HG03095 (cell line): ENCODE measurements around the gene KRT76.
"Not testable (repeated sequence)": the region's sequence is repeated elsewhere in the genome, so short reads cannot be mapped to it uniquely, and the experiment has no call there.

Source experiments
- ATAC-seq: cut with Tn5 transposase; IDR thresholded peaks from one replicate; pipeline ENCODE4 v1.9.1; 2021; ENCODE audit warnings: moderate library complexity; ENCODE audit not compliant: unreplicated experiment

Gene KRT76

DNA sequence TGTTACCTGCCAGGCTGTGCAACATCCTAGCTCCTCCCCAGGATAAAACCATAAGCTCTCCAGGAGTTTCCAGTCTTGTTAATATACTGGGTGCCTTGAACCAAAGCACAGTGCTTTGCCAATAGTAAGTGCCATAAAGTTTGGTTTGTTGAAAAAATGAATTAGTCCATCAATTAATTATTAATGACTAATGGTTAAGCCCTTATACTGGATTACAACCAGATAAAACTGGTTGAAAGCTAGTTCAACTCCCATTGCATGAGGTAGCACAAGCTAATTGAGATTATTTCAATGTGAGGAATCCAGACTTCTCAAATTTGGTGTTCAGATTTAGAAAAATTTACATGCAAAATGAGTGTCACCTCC is 20.4 kb upstream of the KRT76 start:
- no peak for ATAC-seq

DNA sequence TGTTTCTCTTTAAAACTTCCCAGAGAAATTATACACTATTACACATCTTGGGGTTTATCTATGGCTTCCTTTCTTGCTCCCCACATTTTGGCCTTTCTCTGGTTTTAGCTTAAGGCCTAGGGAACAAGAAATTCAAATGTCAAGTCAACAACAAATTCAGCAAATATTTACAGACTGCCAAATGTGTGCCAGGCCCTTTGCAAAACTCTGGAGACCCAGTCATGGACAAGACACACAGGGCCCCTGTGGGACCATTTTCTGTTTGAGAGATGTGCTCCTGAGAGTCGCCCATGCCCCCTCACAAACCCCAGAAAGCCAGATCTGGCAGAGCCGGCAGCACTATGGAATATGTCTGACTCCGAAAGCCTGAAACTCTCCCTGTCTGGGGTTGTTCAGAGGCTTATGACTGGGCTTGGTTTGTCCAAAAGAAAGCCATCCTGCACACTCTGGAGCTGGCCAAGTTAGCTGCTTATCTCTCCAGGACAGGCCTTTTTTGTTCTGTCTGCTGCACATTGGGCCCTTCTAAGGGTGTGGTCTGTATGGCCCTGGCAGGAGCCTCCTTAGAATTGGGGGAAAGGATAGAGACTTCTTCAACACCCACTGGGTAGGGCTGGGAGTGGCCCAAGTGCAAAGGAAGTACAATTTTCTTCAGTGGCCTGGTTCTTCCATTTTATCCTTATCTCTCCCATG is 19.8 kb upstream of the KRT76 start:
- no peak for ATAC-seq

DNA sequence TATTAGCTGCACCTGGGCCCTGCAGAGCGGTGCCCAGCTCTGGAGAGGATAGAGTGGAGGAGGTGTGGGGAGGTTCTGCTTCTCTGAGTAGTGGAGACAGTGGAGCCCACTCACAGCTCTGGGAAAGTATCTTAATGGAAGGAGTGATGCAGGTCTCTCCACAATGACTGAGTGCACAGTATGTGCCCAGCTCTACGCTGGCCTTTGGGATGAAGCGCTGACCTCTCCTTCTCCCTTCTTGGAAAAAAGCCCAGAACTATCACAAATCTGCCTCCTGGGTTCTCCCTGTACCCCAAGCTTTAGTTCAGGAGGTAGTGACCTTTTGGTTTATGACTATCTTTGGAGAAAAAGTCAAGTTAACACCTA is 19.3 kb upstream of the KRT76 start:
- ATAC-seq = no peak

DNA sequence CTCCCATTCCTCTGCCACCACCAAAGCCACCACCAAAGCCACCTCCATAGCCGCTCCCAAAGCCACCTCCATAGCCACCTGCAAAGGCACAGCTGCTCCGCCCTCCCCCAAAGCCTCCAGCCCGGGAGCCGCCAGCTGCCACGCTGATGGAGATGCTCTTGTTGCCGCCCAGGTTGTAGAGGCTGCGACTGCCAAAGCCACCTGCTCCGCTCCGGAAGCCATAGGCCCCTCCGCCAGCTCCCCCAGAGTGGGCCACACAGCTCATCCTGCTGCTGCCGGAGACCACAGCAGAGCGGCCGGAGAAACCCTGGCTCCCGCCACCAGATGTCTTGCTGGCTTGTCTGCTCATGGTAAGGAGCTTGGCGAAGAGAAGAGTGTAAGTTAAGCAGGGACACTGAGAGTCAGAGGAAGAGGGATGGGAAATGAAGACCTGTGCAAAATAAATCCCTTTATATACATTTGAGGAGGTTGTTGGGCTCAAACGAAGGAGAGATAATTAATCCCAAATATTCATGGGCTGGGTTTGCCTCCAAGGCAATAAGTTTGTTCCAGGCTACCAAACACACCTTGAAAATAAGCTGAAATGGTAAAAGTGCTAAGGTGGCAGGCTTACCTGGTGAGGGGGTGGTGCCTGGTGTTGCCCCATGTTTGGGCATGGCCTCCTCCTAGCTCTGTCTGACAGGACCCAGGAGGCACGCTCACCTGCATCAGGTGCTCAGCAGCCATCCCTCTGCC is 18.7 kb upstream of the KRT76 start, which contains the start of gene KRT3:
Gene KRT3, minus strand, starts transcription at position 424 of the 735 bp plus-strand sequence. Its CDS starts 75 bp downstream, at position 349.
- no peak for ATAC-seq

DNA sequence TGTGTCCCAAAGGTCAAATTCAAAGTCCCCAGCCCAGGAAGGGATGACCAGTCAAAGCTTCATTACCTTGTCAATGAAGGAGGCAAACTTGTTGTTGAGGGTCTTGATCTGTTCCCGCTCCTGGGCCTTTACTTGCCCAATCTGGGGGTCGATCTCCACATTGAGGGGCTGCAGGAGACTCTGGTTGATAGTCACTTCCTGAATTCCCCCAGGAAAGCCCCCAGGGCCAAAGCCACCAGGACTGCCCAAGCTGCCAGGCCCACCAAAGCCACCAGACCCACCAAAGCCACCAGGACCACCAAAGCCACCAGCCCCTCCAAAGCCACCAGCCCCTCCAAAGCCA is 18.2 kb upstream of the KRT76 start:
- not testable (repeated sequence) for ATAC-seq

DNA sequence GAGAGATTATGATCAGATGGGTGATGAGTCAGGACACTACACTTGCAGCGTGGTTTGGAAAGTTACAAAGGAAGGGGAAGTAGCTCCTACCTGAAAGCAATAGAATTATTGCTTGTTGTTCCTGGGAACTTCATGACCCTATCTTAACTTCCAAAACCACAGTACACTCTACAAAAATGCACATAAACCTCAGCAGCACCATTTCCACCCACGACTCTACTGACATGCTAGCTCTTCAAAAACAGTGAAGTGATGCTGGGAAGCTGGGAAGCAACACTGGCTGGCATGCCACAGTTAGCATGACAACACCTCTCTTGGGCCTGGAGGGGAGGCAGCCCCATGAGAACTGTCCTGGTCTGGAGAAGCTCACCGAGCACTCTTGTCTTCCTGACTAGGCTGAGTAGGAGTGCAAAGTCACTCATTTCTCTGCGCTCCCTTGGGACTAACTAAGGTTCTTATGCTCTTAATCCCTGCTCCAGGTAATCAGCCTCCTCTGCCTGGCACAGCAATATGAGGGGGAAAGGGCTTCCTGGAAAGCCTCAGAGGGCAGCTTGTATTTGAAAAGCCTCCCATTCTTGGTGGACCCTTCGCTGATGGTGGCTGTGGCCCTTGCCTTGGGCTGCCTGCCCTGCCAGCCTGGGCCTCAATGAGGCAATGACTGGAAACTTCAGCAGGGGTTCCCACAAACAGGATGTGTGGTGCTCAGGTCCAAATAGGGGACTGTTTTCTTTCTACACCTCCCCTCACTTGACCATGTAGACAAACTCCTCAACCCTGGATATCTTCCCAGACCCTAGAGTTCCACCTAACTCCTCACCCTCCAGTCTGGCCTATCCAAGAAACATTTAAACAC is 17.6 kb upstream of the KRT76 start:
- no peak for ATAC-seq

DNA sequence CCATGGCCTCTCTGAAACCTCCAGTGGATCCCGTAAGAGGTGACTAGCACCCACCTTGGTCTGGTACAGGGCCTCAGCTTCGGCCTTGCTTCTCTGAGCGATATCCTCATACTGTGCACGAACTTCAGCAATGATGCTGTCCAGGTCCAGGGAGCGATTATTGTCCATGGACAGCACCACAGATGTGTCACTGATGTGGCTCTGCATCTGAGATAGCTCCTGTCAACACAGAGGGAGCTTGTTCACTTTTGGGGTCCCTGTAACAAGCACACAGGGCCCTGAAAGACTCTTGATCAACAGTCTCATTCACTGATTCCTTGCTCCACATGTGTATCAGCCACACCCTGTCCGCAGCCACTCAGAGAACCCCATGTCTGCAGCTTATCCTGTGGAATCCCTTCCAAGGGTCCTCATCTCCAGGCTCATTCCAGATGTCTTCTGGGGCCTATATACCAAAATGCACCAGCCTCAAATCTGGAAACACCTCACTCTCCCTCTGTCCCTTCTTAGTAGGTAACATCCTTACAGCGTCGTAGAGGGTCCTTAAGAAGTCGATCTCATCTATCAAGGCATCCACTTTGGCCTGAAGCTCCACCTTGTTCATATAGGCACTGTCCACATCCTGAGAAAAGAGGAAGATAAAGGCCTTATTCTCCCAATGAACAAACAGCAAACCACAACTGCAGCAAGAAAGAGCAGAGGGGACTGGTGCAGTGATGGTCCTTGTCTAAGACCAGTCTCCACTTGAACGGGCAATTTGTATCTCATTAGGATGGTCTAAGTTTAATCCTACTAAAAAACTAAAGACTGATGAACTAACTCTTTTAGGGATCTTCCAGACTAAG is 15.3 kb upstream of the KRT76 start:
- no peak for ATAC-seq

DNA sequence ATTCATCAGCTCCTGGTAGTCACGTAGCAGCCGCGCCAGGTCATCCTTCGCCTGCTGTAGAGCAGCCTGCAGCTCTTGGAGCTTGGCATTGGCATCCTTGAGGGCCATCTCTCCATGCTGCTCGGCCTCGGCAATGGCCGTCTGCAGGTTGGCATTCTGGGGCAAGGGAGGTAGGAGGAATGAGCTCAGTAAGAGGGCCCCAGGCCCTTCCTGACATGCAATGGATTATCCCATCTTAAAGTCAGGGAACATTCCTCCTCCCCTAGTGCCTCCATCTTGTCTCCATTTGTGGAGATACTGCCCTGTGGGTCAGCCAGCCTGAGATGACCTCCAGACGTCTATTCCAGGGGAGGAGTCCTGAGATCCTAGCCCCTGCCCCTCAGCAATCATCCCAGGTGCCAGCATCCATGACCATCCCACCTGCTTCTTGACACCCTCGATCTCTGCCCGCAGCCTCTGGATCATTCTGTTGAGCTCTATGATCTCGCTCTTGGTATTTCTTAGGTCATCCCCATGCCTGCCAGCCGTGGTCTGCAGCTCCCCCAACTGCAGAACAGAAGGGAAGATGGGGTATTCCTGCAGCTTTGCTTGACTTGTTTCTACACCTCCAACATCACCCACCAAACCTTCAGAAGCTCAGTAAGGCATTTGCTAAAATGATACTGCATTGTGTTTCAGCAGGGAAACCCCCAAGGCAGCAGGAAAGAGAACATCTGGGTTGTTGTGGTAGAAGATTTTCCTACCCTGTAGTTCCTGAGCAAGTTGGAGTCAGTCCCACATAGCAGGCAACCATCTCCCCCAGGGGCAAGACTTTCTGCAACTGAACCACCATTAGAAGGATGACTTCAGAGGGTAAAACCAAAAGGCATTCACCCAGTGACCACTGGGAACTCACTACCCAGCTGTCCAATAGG is 14.4 kb upstream of the KRT76 start:
- no peak for ATAC-seq

DNA sequence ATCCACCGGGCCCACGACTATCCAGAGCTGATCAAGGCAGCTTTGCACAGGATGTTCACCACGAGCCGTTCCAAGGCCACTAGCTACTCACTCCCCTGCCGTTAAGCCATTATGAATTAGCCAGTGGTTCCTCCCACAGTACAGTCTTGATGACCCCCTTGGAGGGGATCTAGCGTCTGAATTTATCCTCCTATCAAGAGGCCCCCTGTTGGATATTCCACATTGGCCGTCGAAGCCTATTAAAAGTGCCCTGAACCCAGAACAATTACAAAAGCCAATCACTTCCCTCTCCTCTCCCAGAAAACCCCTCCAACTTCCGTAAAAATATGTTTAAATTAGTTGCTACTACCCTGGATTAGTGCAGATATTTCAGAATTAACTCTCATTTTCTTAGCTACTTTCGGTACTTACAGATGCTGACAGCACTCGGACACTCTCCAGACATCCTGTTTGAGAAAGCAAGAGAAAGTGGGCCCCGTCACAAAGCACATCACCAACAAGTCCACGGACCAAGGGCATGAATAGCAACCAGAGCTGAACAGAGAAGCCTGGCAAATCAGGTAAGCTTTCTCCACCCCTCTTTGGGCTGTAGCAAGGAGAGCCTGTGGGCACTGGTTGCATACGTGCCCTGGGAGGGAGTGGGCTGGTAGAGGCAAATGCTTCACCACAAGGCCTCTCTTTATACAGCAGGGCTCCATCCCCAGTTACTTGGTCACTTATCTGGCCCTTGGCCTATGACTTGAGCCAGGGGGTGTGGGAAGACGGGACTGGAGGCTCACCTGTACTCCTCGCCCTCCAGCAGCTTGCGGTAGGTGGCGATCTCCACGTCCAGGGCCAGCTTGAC is 13.5 kb upstream of the KRT76 start:
- no peak for ATAC-seq

DNA sequence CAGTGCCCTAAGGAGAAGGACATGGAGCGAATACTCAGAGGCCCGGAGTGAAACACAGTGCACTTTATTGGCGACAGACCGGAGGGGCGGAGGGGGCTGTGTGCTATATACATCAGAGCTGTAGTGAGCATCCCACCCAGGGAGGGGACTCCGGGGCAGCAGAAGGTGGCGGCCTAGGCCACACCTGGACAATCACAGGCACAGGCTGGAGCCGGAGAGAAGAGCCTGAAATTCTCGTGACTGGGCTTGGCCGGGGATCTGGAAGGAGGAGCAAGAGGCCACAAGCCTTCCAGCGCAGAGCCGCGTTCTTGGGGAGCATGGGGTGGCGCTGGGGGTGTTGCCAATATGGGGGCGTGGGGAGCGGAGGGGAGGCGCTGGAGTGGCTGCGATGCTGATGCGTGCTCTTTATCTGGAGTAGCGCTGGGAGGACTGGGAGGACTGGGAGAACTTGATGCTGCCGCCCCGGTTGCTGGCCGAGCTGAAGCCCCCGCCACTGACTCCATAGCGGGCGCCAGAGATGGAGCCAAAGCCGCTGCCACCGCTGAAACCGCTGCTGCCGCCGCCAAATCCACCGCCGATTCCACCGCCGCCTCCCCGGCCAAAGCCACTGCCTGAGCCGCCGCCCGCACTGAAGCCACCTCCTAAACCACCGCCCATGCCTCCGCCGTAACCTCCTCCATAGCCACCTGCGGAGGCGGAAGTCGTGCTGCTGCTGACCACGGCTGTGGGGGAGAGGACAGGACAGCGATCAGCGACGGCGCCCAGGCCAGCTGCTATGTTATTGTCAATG is 12.7 kb upstream of the KRT76 start:
- no peak for ATAC-seq

DNA sequence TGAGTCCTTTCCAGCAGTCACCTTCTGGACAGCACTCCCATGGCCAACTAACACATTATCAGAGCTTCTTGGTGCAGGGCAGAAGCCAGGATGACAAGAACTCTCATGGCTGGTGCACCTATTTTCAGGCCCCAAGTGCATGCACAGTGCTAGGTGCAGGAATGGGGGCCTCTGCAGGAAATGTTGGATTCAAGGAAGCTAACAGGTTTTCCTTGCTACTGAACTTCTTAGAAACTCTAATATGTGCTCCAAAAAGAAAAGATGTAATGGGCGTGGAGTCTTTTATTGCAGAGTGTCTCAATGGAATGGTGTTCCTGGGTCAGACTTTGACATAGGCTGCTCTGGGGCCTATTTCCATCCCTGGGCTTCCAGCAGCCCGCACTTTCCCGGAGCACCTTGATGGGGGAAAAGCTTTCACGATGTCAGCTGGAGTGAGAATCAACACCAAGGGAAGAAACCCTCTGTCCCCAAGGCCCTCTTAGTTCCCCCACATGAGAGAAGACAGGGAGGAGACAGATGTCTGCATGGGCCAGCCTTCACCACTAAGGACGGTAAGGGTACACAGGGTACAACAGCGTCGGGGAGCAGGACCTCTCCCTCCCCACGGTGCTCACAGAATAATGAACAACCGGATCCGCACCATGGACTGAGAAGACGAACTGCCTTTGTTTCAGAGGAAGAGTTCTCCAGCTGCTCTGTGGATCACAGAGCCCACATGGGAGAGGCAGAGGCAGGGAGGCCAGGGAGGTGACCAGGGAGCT is 11.9 kb upstream of the KRT76 start:
- ATAC-seq = no peak

DNA sequence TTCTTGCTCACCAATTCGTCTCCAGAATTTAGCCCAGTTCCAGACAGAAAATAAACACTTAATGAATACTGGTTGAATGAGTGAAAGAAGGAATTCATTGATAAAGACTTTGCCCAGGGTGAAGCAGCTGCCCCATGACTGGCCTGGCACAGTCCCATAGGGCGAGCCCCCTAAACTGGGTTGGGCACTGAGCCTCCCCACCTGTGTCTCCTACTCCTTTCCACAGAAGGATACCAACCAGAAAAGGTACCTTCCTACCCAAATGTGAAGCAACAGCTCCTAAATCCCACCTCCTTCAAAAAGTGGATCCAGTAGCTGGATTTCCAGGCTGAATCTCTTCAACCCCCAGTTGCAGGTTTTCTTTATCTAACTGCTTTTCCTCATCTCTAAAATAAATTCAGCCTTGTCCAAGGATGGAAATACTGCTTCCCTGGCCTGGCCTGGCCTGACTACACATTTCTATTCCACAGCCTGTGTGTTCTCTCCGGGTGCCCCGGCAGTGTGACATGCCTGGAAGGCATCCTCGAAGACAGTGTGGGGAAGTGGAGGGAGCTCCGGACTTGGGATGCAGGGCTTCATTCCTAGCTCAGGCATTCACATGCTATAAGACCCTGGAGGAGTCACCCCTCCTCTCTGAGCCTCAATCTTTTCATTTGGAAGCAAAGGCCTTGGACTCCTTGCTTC is 11.2 kb upstream of the KRT76 start:
- ATAC-seq = no peak

DNA sequence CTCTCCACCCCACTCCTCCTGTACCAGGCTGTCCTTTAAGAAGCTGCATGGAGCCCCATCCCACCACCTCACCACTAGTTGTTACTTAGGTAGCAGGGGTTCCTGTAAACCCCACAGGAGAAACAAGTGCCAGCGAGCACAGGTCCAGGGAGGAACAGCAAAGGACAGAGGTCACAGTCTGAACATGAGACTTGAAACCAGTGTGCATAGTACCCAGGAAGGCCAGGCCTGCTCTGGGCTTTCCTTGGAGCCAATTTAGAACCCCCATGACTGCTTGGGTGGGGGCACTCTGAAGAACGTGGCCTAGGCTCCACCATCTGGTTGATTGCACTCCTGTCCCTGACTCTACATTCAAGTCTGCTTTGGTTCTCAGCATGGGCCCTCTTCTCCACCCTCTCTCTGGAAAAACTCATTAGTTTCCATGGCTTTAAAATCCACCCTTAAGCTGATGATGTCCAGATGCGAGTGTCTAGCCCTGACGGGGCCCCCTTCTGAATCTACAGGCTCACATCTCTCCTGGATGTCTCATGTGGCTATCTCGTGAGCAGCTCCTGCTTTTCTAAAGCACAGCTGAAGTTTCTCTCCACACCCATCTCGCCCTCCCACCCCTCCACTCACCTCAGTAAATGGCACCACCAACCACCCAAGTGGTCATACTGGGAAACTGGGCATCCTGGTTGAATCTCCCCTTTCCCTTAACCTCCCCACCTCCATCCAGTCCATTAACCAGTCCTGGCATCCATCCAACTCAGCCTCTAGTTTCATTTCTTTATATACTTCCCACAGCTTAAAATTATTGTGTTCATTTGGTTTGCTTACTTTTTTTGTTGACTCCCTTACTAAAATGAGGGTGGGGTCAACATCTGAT is 10.4 kb upstream of the KRT76 start:
- ATAC-seq = no peak

DNA sequence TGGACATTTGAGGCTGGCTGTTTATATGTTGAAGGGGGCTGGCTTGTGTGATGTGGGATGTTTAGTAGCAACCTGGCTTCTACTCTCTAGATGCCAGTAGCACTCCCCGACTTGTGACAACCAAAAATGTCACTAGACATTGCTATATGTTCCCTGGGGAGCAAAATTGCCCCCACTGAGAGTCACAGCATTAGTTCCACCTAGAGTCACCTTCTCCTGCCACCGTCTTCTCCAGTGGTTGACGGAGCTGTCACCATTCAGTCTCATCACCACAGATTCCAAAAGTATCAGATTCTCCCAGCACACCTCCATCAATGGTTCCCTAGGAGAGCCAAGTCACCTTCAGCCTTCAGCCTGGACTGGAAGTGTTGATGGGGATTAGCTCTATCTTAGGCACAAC is 7.8 kb upstream of the KRT76 start:
- no peak for ATAC-seq

DNA sequence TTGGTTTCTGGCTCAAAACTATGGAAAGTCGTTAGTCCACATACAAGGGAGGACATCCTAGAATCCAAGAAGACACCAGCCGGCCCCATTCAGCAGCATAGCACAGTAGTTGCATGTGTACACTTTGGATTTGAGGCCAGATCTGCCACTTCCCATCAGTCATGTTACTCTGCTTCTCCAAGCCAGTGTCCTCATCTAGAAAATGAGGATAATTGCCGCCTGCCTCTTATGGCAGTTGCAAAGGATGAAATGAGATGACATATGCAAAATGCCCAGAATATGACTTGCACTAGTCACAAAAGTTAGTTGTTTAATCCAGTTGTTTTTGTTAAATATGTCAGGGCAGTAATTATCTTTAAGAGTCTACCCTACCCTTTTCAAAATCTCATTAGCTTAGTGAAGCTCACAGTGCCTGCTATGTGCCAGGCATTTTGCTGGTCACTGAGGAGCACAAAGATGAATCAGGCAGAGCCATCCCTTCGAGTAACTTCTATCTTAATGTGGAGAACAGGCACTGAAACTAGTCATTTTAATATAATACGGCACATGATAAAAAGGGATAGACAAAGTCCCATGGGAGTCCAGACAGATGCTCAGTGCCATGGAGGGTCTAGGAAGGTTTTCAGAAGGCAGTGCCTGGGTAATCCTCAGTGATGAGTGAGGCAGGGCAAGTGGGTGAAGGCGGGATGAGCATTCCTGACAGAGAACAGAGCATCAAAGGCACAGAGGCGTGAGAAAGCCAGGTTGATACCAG is 6.6 kb upstream of the KRT76 start:
- no peak for ATAC-seq
